H9 (cell line): ENCODE measurements around the gene LHFPL6. TPM values are rescaled to one million over a fixed set of nuclear protein-coding genes. Genes with fewer than 3 reads are reported as not detected.
A peak's percentile ranks its signal among the peaks of the same experiment; 100 is the strongest.

Experiments used
- DNase-seq: peaks from one replicate; pipeline ENCODE4 v3.0.0-alpha.2; 2017
- H2AFZ ChIP-seq: one replicate; pipeline ENCODE4 v1.6.1; 2013; ENCODE audit warnings: mild to moderate bottlenecking, low read length, control low read depth, moderate library complexity
- H2AK5ac ChIP-seq: 2 replicates; pipeline ENCODE4 v1.6.1; 2013; ENCODE audit warnings: low read length, control low read depth, mixed read lengths; ENCODE audit not compliant: insufficient read length
- H2BK120ac ChIP-seq: one replicate; pipeline ENCODE4 v1.6.1; 2013; ENCODE audit warnings: low read depth, mild to moderate bottlenecking, low read length, control low read depth, inconsistent platforms; ENCODE audit not compliant: poor library complexity, severe bottlenecking
- H2BK12ac ChIP-seq: 2 replicates; pipeline ENCODE4 v1.6.1; 2013; ENCODE audit warnings: low read length, control low read depth, mixed read lengths, low read depth; ENCODE audit not compliant: insufficient read length
- H2BK15ac ChIP-seq: 2 replicates; pipeline ENCODE4 v1.6.1; 2013; ENCODE audit warnings: low read depth, low read length, control low read depth
- H2BK20ac ChIP-seq: one replicate; pipeline ENCODE4 v1.6.1; 2013; ENCODE audit warnings: low read depth, mild to moderate bottlenecking, low read length, control low read depth, inconsistent platforms; ENCODE audit not compliant: poor library complexity, severe bottlenecking
- H2BK5ac ChIP-seq: 2 replicates; pipeline ENCODE4 v1.6.1; 2013; ENCODE audit warnings: low read length, control low read depth, mixed read lengths; ENCODE audit not compliant: insufficient read length
- H3K14ac ChIP-seq: 2 replicates; pipeline ENCODE4 v1.6.1; 2013; ENCODE audit warnings: low read length, control low read depth; ENCODE audit not compliant: insufficient read depth
- H3K18ac ChIP-seq: 2 replicates; pipeline ENCODE4 v1.6.1; 2013; ENCODE audit warnings: low read depth, mild to moderate bottlenecking, mixed read lengths, low read length, control low read depth; ENCODE audit not compliant: insufficient read length
- H3K23ac ChIP-seq: 2 replicates; pipeline ENCODE4 v1.6.1; 2013; ENCODE audit warnings: low read length, control low read depth, mixed read lengths, low read depth; ENCODE audit not compliant: insufficient read length
- H3K23me2 ChIP-seq: 2 replicates; pipeline ENCODE4 v1.6.1; 2013; ENCODE audit warnings: low read depth, mild to moderate bottlenecking, mixed read lengths, low read length, control low read depth; ENCODE audit not compliant: insufficient read length, poor library complexity, severe bottlenecking
- H3K27ac ChIP-seq: 2 replicates; pipeline ENCODE4 v1.5.1; 2013; ENCODE audit warnings: low read length, control low read depth, mixed read lengths, low read depth; ENCODE audit not compliant: insufficient read length
- H3K27me3 ChIP-seq: 2 replicates; pipeline ENCODE4 v1.6.1; 2013; ENCODE audit warnings: low read length, control low read depth, inconsistent platforms; ENCODE audit not compliant: insufficient read depth
- H3K4ac ChIP-seq: 2 replicates; pipeline ENCODE4 v1.6.1; 2013; ENCODE audit warnings: low read depth, mild to moderate bottlenecking, control low read depth, inconsistent platforms, low read length, moderate library complexity
- H3K4me1 ChIP-seq: 2 replicates; pipeline ENCODE4 v1.6.1; 2013; ENCODE audit warnings: low read length, control low read depth, inconsistent platforms; ENCODE audit not compliant: insufficient read depth
- H3K4me2 ChIP-seq: 2 replicates; pipeline ENCODE4 v1.6.1; 2013; ENCODE audit warnings: low read length, control low read depth, mixed read lengths; ENCODE audit not compliant: insufficient read length, insufficient read depth
- H3K56ac ChIP-seq: 2 replicates; pipeline ENCODE4 v1.6.1; 2013; ENCODE audit warnings: low read depth, mild to moderate bottlenecking, mixed read lengths, low read length, control low read depth; ENCODE audit not compliant: insufficient read length
- H3K79me1 ChIP-seq: 2 replicates; pipeline ENCODE4 v1.6.1; 2013; ENCODE audit warnings: low read depth, mild to moderate bottlenecking, moderate library complexity, low read length, control low read depth, inconsistent platforms; ENCODE audit not compliant: insufficient read depth, poor library complexity, severe bottlenecking
- H3K79me2 ChIP-seq: 2 replicates; pipeline ENCODE4 v1.6.1; 2013; ENCODE audit warnings: low read length, control low read depth, inconsistent platforms; ENCODE audit not compliant: insufficient read depth
- H3K9ac ChIP-seq: 2 replicates; pipeline ENCODE4 v1.6.1; 2013; ENCODE audit warnings: low read length, control low read depth, mixed read lengths; ENCODE audit not compliant: insufficient read length; ENCODE audit errors: extremely low read depth
- H3K9me3 ChIP-seq: one replicate; pipeline ENCODE4 v1.6.1; 2013; ENCODE audit warnings: low read depth, low read length, inconsistent platforms; ENCODE audit not compliant: control insufficient read depth
- H3T11ph ChIP-seq: one replicate; pipeline ENCODE4 v1.6.1; 2013; ENCODE audit warnings: mild to moderate bottlenecking, low read length, control low read depth, inconsistent platforms
- H4K20me1 ChIP-seq: one replicate; pipeline ENCODE4 v1.6.1; 2013; ENCODE audit not compliant: control insufficient read depth, insufficient read length, insufficient read depth
- H4K5ac ChIP-seq: 2 replicates; pipeline ENCODE4 v1.6.1; 2013; ENCODE audit warnings: low read depth, mild to moderate bottlenecking, mixed read lengths, low read length, control low read depth; ENCODE audit not compliant: insufficient read length
- H4K8ac ChIP-seq: replicated peaks from 2 replicates; pipeline ENCODE4 v1.6.1; 2013; ENCODE audit warnings: low read length, control low read depth, mixed read lengths, low read depth; ENCODE audit not compliant: insufficient read length
- H4K91ac ChIP-seq: 2 replicates; pipeline ENCODE4 v1.6.1; 2013; ENCODE audit warnings: low read depth, mild to moderate bottlenecking, moderate library complexity, mixed read lengths, low read length, control low read depth; ENCODE audit not compliant: insufficient read length
- H3K27ac Mint-ChIP-seq, 3 experiments: 2 replicates in 2 of 3; 3 replicates in 1 of 3; pipeline ENCODE4 v1.8.0; 2020 to 2021; ENCODE audit warnings: mixed read lengths in 3 of 3, mild to moderate bottlenecking in 1 of 3, moderate library complexity in 1 of 3
- H3K27me3 Mint-ChIP-seq: 2 replicates; pipeline ENCODE4 v1.8.0; 2021; ENCODE audit warnings: low read depth, mild to moderate bottlenecking, moderate library complexity, mixed read lengths
- H3K36me3 Mint-ChIP-seq, 3 experiments: 2 replicates in 2 of 3; 3 replicates in 1 of 3; pipeline ENCODE4 v1.8.0; 2020 to 2021; ENCODE audit warnings: low read depth in 3 of 3, mixed read lengths in 3 of 3; ENCODE audit not compliant: insufficient read depth in 1 of 3
- H3K4me1 Mint-ChIP-seq, 2 experiments: 2 replicates each; pipeline ENCODE4 v1.8.0; 2020; ENCODE audit warnings: mixed read lengths in 2 of 2
- H3K4me3 Mint-ChIP-seq, 2 experiments: 2 replicates in 1 of 2; 3 replicates in 1 of 2; pipeline ENCODE4 v1.8.0; 2020 to 2021; ENCODE audit warnings: mild to moderate bottlenecking in 2 of 2, mixed read lengths in 2 of 2, moderate library complexity in 1 of 2
- H3K9me3 Mint-ChIP-seq, 2 experiments: 2 replicates in 1 of 2; 3 replicates in 1 of 2; pipeline ENCODE4 v1.8.0; 2020; ENCODE audit warnings: mild to moderate bottlenecking in 2 of 2, mixed read lengths in 2 of 2, moderate library complexity in 1 of 2
- WGBS: extraction: QIAGEN DNeasy Blood & Tissue Kit; methylation state at CpG from one replicate; pipeline ENCODE4 v1.1.7; 2013; ENCODE audit warnings: missing lambda C conversion rate, low lambda C conversion rate, mixed read lengths; ENCODE audit not compliant: insufficient read length; ENCODE audit errors: extremely low coverage; 5-methylcytosine and 5-hydroxymethylcytosine counted together
- total RNA-seq: library from RNA; stranded (reverse); gene quantifications from 2 replicates; pipeline ENCODE4 v1.2.1, GENCODE V29; 2021
- TF ChIP-seq, protein P1 (sequence below): fragments of 200-600 bp; sonication (generic); conservative IDR thresholded peaks from 3 replicates; pipeline ENCODE4 v1.8.0; 2021; ENCODE audit warnings: antibody characterized with exemption, mild to moderate bottlenecking

LHFPL6 gene
- total RNA-seq, 1 experiment from 2014 or later = 3.5 TPM

DNA sequence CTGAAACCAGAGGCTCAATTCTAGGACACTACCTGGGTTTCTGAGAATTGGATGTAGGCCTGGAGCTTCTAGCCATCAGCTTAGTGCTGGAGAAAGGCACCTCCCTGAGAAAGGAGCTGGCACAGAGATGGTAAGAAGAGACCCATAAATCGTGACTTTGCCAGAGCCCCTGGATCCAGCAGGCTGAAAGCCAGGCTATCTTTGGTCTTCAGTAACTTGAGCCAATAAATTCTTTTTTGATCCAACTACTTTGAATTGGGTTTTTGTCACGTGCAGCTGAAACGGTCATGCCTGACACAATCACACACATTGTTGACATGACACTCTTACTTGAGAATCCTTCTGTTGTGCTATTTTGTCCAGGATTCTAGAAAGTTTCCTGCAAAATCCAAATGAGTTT is 103.4 kb downstream of the LHFPL6 start:
- H2AK5ac ChIP-seq = no peak overlapping the region
- no peaks in the 10 kb centered on the region for H3K79me1 ChIP-seq
- H3K27ac ChIP-seq = no peak overlapping the region
- H3K9me3 Mint-ChIP-seq = peaks cover 1 to 10% of the 10 kb centered on the region in 2 experiments; a peak in 3 of 5 replicates
- no peak overlapping the region for H4K91ac ChIP-seq
- H3K4me3 Mint-ChIP-seq = no peak overlapping the region
- no peaks in the 10 kb centered on the region for H4K20me1 ChIP-seq
- 0 out of 2 replicates have a peak, but pooled peaks cover 1% of the 10 kb centered on the region for H3K27me3 Mint-ChIP-seq
- H2BK12ac ChIP-seq = no peak overlapping the region
- no peak overlapping the region for H3K14ac ChIP-seq
- H3K27ac Mint-ChIP-seq = peak overlapping the region in 1 of 3 experiments; percentile 91; a peak in 2 of 7 replicates
- no peak overlapping the region for H3K18ac ChIP-seq
- H3K36me3 Mint-ChIP-seq = peaks cover 0 to 5% (median 0%) of the 10 kb centered on the region in 3 experiments; a peak in 2 of 7 replicates
- H3K23ac ChIP-seq = no peak overlapping the region
- H3K27me3 ChIP-seq = no peaks in the 10 kb centered on the region
- no peak overlapping the region for H2BK20ac ChIP-seq
- no peak overlapping the region for H4K5ac ChIP-seq
- no peak overlapping the region for H3T11ph ChIP-seq
- no peak for DNase-seq
- no peaks in the 10 kb centered on the region for H3K79me2 ChIP-seq
- no peak overlapping the region for H2AFZ ChIP-seq
- H3K9ac ChIP-seq = no peak overlapping the region
- no peak overlapping the region for H3K4ac ChIP-seq
- WGBS = no CpG with 5 or more reads among the region's 3 CpGs
- no peak overlapping the region for H2BK5ac ChIP-seq
- no peaks in the 10 kb centered on the region for H3K23me2 ChIP-seq
- no peak overlapping the region for H3K56ac ChIP-seq
- no peaks in the 10 kb centered on the region for H3K9me3 ChIP-seq
- no peak overlapping the region for H4K8ac ChIP-seq
- no peak overlapping the region for H2BK120ac ChIP-seq
- H3K4me1 ChIP-seq = peaks cover 13% of the 10 kb centered on the region
- TF ChIP-seq, protein P1, sequence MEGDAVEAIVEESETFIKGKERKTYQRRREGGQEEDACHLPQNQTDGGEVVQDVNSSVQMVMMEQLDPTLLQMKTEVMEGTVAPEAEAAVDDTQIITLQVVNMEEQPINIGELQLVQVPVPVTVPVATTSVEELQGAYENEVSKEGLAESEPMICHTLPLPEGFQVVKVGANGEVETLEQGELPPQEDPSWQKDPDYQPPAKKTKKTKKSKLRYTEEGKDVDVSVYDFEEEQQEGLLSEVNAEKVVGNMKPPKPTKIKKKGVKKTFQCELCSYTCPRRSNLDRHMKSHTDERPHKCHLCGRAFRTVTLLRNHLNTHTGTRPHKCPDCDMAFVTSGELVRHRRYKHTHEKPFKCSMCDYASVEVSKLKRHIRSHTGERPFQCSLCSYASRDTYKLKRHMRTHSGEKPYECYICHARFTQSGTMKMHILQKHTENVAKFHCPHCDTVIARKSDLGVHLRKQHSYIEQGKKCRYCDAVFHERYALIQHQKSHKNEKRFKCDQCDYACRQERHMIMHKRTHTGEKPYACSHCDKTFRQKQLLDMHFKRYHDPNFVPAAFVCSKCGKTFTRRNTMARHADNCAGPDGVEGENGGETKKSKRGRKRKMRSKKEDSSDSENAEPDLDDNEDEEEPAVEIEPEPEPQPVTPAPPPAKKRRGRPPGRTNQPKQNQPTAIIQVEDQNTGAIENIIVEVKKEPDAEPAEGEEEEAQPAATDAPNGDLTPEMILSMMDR = no peak
- H3K4me2 ChIP-seq = no peak overlapping the region
- peaks cover 62 to 64% of the 10 kb centered on the region in 2 experiments for H3K4me1 Mint-ChIP-seq
- no peak overlapping the region for H2BK15ac ChIP-seq
